Stimulated activated CD4-positive, alpha-beta T cell treated with anti-CD3 and anti-CD28 coated beads, Interleukin-2, amount 100 ng/mL, for 48 hours (primary cell): ENCODE results near the gene RIMBP2.

Source experiments
- DNase-seq, 2 donors: peaks; one replicate each; pipeline ENCODE4 v3.0.0-alpha.2; 2020

The RIMBP2 gene

DNA sequence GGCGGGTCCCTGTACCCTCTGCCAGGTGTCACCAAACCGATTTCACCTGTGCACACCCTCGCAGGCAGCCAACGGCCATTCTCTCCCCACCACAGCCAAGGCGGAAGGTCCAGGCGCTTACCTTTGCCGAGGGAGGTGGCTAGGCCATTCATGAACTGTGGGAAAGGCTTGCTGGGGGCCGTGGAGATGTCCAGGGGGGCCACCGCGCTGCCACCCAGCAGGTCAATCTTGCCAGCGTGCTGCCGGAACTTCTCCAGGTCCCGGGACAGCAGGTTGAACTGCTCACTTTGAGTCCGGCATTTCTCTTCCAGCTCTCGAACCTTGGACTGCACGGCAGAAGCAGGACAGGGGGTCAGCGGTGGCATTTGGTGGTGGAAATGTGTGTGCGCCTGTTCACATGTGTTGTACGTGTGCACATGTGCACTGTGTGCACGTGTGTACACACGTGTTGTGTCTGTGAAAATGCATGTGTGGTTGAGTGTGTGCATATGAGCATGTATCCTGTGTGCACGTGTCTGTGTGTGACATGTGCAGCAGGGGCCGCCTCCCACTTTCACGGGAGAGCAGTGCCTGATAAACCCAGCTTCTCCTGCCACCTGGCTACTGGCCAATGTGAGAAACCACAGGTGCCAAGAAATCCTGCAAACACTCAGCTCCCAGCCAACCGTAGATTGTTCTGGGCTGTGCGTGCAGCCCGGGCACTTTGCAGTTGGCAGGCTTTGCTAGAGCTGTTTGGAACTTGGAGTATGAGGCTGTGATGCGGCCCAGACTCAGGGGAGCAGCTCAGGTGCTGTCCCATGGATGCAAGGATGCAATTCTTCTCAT is 259.5 kb downstream of the RIMBP2 start:
- DNase-seq = no peak

DNA sequence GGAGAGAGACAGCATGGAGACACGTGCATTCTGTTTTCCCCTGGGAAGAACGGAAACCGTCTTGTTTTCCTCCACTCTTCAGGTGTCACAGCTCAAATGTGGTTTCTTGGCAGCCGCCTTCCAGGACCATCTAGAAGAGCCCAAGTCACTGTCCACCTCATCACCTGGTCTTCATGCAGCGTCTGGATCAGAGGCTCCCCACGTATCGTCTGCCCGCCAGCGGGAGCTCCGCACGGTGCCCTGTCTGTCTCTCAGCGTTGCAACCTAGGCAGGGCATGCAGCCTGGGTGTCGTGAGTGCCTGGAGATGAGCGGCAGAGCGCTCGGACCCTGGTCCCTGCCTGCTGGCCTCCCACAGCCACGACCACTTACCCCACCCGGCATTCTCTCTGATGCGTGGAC is 260.9 kb downstream of the RIMBP2 start:
- no peak for DNase-seq

DNA sequence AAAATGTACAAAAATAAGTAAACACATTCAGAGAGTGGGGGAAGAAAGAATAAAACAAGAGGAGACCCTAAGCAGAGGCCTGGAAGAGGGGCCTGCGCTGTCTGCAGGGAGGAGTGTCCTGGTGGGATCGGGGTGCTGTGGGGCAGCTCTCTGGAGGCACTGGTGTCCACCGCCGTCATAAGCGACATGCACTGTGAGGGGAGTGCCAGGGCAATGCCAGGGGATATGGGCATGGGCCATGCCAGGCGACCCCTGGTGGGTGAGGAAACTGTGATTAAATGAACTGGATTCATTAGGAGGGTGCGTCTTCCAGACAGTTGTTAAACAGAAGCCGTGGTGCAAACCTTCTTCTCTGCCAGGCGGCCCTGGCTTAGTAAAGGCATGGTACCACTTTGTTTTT is 261.8 kb downstream of the RIMBP2 start:
- DNase-seq = no peak

DNA sequence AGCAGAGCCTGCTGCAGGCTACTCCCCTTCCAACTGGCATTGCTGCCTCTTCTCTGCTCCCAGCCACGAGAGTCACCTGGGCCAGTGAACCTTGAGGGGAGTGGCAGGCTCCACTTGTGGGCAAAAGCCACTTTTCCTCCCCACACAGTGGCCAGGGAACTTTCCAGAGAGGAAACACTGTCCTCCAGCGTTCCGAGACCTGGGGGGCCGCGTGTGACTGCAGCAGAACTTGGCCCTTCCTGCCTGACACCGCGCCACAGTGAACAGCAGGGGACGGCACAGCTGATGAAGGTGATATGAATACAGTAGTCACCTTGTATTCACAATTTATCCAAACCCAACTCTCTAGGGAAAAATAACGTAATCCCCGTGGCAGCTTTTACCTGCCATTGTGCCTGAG is 263.6 kb downstream of the RIMBP2 start:
- DNase-seq = no peak

DNA sequence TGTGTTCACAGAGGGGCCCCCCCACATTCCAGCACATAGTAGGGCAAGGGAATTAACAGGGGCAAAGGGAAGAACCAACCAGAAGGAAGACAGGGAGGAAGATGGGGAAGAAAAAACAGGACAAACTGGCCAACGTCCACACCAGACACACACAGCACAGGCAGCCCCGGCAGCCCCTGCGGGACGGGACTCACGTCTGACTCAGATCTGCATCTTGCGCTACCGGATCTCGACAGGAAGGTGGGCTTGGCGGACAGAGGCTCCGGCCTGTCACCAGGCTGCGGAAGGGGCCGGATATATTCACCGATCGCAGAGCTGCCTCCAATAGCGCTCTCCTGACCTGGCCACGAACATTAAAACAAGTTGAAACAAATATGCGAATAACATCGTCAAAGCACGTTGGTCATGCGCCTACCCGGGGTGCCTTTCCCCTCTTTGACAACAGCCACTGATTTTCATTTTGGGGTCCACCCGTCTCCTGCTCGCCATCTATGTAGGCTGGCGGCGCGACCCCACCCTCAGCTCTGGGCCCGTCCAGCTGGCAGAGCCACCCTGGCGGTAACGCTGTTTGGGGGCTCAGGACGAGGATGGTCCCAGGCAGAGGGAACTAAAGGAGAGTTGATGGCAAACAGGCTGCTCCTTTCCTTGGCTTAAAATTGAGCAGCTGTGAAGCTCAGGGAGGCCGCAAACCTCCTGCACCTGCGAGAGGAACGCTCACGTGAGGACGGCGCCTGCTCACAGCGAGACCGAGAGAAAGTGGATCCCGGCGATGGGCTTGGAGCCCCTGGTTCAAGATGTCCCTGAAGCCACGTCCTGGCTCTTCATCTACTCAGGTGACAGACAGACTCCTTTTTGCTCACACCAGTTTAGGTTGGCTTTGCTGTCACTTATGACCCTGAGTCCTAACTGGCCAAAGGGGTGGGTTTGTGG is 264.8 kb downstream of the RIMBP2 start:
- DNase-seq = no peak

DNA sequence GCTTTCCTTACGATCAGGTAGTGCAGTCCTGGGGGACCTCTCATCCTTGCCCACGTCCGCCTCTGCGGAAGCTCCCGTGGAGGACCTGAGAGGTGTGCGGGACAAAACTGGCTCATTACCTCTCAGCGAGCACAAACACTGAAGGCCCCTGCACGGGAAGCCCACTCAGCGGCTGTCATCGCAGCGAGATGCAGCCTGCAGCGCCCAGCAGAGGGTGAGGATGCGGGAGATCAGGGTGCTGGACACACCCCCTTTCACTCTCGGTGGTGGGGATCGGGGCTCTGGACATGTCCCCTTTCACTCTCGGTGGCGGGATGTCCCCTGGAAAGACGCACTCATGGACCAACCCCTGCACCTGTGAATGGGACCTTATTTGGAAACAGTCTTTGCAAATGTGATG is 266.8 kb downstream of the RIMBP2 start:
- DNase-seq = no peak

DNA sequence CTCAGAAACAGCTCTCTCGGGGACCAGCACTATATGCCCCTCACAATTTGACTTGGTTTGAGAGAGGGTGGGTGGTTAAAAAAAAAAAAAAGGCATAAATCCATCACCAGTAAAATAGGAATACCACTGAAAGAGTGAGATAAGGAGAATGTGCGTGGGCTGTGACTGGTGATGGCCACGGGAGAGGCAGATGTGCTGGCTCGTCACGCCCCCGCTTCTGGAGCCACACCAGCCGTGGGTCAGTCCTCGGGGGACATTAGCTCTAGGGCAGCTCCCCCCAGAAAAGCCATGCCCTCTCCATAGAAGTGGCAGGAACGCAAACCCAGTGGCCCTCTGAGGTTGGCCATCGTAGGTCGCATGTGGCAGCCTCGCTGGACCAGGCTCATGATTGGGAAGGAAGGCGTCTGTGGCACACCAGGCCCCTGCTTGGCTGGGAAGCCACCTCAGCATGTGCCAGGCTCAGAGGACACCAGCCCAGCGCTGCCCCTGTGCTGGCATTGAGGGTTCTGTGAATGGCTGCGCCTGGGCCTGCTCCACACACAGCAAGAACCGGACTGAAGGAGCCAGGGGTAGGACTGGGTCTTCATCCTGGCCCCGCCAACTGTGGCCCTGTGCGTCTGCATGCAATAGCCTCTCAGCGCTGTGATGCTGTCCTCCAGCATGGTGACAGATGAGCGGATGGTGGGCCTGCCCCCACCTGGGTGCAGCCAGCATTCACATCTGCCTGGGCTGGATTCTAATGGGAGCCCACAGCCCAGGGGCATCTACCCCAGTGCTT is 267.9 kb downstream of the RIMBP2 start:
- DNase-seq = no peak

DNA sequence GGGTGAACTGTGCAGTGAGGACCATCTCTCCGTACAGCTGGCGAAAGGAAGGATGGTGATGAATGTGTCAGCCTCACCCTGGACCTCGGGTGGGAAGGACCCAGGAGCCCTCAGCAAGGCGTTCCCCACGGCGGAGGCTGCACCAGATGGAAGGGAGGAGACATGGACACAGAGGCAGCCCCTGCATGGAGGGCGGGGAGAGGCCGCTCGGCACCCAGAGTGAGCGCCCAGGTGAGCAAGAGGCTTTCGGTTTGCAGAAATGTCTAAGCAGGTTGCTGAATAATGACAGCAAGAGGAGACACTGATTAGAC is 268.5 kb downstream of the RIMBP2 start:
- no peak for DNase-seq

DNA sequence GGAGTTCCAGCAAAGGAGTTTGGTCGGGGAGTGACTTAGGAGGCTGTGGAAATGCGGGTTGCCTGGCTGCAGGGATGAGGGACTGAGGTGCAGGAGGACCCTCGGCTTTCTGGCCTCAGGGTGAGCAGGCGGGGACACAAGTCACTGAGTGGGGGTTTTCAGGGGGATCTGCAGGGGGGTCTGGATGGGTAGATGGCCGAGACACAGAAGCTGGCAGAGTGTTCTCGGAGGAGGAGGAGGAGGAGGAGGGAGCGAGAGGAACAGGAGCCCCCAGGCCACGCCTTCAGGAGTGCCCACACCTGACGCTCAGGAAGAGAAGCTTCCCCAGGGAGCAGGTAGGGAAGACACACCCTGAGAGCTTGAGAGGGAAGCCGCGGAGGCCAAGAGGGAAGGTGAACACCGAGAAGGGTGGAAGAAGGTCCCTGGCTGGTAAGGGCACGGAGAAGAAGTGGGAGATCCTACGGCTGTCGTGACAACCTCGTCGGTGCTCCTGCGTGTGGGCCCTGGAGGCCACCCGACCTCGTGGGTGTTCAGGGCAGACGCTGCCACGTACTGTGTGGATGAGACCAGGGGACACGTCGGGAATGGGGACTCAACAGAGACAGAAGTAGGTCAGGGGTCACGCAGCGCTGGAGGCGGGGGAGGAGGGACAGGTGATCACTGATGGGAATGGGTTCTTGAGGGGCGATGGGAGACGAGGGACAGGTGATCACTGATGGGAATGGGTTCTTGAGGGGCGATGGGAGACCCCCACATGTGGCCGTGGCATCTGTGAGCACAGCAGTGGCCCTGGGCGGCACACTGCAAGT is 269.0 kb downstream of the RIMBP2 start:
- no peak for DNase-seq

DNA sequence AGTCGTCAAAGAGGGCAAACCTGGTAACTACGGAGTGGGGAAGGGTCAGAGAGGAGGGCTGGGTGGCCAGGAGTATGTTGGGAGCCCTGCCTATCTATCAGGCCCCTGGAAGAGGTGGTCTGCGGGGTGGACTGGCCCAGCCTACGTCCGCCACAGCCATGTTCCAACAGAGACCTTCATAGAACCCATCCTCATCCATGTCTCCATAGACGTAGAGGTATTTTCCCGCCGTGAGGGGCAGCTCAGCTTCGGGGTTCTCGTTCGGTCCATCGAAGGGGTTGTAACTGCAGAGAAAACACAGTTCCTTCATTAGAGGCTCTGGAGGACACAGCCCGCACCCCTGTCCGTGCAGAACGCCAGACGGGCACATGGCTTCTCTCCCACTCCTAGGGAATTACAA is 271.1 kb downstream of the RIMBP2 start:
- DNase-seq = no peak

DNA sequence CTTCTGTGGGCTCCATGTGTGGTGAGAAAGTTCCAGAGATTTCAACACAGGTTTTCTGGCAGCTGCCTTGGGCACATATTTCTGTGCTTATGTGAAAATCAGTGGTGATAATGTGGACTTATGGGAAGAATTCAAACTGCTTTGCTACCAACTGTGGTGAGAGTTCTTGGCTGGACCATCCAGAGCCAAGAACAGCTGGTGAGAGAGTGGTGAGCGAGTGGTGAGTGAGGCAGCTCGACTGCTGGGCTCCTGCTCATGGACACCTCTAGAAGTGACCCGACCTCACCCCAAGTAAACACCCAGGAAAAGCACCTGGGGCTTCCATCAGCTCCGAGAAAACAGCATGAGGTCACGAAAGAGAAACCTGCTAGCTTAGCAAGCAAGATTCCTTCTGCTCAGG is 272.0 kb downstream of the RIMBP2 start:
- no peak for DNase-seq

DNA sequence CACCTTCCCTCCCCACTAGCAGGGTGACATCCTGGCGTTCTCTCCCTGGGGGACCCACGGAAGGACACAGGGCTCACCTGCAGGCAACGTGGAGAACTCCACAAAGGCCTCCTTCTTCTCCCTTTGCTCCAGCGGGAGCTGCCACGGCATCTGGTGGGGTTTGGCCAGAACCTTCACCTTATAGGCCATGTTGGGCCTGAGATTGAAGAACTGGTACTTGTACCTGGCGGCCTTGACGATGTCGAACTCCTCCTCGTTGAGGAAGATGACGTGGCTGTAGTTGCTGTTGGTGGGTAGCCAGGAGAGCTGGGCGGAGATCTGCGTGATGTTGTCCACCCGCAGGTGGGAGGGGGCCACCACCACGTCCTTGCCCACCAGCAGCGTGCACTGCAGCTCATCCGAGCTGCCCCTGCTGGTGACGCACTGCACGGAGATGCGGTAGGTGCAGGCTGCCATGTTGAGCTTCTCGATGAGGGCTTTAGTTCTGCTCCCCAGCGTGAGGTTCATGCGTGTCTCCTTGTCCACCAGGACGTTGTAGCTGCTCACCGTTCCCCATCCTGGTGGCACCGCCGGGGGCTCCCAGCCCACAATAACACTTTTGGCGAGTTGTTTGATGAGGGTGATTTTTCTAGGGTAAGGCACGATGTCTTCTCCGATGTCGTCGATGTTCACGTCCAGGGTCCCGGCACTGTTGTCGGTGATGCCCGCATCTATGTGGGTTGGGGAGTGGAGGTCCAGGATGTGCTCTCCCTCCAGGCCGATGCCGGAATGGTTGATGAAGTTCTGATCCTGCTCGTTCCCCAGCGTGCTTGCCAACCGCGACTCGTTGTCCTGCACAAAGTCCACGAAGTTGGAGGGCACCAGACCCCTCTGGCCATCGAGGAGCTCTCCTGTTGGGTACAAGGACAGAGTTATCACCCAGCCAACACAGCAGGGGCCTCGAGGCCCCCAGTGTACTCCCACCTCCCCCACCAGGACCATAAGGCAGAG is 274.0 kb downstream of the RIMBP2 start:
- DNase-seq = no peak

DNA sequence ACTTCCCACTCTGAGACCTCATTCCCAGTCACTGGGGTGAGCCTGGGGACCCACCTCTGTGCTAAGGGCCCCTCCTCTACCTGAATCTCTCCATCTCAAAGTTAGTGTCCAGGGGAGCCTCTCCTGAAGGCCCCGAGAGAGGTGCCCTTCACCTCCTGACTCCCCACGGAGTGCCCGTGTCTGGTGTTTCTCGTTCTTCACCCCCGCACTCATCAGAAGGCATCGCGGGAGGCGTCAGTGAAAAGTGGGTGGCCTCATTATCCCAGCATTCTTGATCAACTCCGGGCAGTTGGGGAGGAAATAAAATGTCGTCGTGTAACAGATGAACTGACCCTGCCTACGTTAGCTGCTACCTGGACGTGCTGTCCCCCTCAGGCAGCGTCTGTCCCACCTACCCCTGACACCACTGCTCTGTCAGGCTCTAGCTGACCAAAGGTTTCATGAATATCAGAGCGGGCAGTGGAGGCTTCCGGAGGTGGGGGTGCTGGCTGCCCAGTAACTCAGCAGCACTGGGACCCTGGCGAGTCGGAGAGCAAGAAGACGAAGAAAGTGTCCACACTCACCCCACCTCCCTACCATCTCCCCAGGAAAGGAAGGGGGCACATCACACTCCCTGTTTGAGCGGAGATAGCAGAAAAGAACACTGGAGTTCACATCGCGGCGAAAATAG is 275.6 kb downstream of the RIMBP2 start:
- no peak for DNase-seq

DNA sequence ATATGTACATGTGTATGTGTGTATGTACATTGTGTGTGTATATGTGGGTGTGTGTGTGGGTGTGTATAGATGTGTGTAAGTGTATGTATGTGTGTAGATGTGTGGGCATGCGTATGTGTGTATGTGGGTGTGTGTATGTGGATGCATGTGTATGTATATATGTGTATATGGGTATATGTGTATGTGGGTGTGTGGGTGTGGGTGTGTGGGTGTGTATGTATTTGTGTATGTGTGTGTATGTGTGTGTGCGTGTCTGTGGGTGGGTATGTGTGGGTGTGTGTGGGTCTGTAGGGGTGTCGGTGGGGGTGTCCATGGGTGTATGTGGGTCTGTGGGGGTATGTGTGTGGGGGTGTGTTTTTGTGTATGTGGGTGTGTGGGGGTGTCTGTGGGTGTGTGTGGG is 276.8 kb downstream of the RIMBP2 start:
- DNase-seq = no peak

DNA sequence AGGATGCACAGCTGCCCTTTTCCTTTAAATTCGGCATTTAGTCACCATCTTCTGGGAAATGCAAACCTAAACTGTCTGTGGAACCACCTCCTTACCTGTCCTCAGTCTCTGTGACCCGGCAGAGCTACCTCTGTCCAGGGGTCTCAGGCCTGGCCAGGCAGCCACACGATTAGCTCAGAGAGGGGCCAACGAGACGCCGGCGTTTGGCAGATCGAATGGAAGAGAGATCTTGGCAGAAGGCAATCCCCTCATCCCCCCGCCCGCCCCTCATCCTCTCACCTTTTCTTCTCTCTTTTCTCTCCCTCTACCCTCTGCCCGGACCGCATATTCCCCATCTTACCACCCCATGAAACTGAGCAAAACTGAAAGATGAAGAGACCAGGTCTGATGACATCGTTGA is 277.4 kb downstream of the RIMBP2 start:
- DNase-seq = no peak

DNA sequence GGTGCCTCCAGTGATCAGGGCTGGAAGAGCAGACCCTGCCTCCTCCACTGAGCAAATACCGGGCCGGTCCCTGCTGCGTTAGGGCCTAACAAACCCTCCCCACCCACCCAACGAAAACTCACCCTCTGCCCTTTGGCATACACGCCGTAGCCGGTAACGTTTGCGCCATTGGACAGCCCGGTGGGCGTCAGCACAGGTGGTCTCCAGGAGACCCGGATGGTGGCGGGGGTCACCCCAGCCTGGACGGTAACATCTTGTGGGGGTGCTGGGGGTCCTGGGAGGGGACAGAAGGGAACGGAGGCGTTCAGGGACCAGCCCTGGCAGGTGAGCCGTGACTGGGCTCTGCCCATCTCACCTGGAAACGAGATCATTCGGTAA is 277.9 kb downstream of the RIMBP2 start:
- no peak for DNase-seq

DNA sequence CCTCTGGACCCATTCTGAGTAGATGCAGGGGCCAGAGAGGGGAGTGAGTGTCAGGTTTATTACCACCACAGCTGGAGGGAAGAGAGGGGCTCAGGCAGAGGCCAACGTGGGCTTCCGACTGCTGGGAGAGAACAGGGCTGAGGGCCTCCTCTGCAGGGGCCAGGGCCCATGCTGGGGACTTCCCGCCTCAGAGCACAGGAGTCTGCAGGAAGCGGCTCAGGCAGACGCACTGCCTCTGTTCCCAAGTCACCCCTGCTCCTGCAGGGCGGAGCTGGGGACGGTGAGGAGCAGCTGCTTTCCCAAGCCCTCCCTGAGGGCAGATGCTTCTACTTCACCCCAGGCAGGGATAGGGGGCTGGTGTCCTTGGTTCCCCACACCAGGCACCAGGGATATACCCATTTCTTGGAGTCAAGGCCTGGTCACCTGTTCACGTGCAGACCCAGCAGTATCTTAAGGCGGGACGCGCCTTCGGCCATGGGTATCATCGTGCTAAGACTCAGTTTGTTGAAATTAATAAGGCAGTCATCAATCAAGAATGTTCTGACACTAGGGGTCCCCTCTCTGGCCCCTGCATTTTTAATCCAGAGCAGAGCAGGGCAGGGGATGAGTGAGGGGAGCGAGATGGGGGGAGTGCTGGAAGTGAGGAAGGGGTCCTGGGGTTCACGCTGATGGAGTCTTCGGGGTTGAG is 278.4 kb downstream of the RIMBP2 start:
- no peak for DNase-seq

DNA sequence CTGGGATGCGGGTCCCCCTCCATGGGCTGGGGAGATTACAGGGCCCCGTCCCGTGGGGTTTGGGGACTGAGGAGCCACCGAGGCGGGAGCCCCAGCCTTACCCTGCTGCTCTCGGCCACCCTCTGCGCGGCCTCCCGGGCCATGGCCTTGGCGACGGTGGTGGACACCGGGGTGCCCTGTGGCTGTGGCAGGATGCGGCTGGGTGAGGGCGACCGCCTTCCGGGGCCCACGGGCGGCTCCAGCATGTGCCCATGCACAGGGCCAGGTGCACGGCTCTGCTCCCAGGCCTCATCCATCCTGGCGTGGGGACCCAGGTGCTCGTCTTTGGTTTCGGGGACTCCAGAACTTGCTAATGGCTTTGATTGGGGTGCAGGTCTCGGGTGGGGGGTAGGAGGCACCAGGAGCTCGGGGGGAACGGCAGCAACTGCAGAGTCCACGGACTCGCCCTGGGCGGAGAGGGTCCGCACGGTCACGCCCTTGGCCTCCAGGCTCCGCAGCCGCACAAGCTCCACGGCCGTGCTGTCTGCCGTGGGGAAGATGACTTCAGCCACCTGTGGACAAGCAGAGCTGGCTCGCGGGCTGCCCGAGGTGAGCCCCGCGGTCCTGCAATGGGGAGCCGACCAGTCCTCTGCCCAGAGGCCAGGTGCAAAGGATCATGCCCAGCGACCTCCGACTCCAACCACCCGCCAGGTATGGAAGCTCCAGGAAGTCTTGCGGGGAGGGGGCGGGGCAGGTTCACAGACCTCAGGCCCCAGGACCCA is 279.2 kb downstream of the RIMBP2 start:
- no peak for DNase-seq

DNA sequence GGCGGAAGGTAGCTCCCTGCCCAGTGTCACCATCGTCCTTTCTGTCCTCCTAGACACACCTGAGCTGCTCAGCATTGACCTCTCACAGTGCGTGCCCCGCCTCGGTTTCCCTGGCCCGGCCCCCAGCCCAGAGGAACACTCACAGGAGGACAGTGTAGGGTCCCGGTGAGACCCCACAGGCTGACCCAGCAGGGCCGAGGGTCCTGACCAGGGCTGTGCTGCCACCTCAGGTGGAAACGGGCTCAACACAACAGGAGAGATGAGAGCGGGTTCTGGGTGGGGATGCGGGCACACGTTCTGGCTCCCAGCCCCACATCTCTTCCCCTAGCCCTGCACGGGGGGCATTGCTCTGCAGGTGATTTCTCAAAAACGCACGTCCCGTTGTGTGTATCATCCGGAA is 280.3 kb downstream of the RIMBP2 start:
- no peak for DNase-seq
